ENCODE data around the gene PCNX2. TPM values are rescaled to one million over a fixed set of nuclear protein-coding genes. Genes with fewer than 3 reads are reported as not detected.
A peak's percentile ranks its signal among the peaks of the same experiment; 100 is the strongest.

PCNX2 gene
- total RNA-seq, 2 experiments from 2014 or later: 46.4 to 49.4 TPM

GRCh38 chr1:233333086-233333485 lies 37.6 kb upstream of the PCNX2 start:
- H3K36me3 Mint-ChIP-seq (ENCODE audit: low read depth): no peaks in the 10 kb centered on the region
- no peaks in the 10 kb centered on the region for H3K9me3 ChIP-seq (ENCODE audit: control insufficient read depth in 1 of 2, insufficient read depth in 1 of 2, low read length in 2 of 2)
- CTCF ChIA-PET: no interaction called here
- peaks cover 0 to 9% of the 10 kb centered on the region in 2 experiments for H3K27me3 ChIP-seq (ENCODE audit: control insufficient read depth in 1 of 2, insufficient read depth in 2 of 2, low read length in 2 of 2)
- intact Hi-C loops (cut with DNase I, micrococcal nuclease): no loop called here
- DNase-seq (no peak), ATAC-seq (ENCODE audit: poor library complexity) (no peak)
- H3K27ac Mint-ChIP-seq: no peak overlapping the region
- POLR2A ChIA-PET: no interaction called here
- peaks cover 9% of the 10 kb centered on the region for H3K4me1 ChIP-seq (ENCODE audit: insufficient read depth, low read length)
- no peaks in the 10 kb centered on the region for H3K36me3 ChIP-seq (ENCODE audit: insufficient read depth, low read length)
- no peak overlapping the region for H3K4me3 ChIP-seq (ENCODE audit: low read length)
- H3K4me1 Mint-ChIP-seq (ENCODE audit: low read depth): peaks cover 5% of the 10 kb centered on the region
- H3K9me3 Mint-ChIP-seq: no peaks in the 10 kb centered on the region
- peaks cover 33% of the 10 kb centered on the region for H3K27me3 Mint-ChIP-seq
- no peak overlapping the region for H3K27ac ChIP-seq (ENCODE audit: low read depth in 1 of 2, low read length in 2 of 2)
- TF ChIP-seq CTCF (IDR thresholded peaks at IDR 0.05): no peak
- no peak overlapping the region for H3K4me3 Mint-ChIP-seq

GRCh38 chr1:233331676-233332519 lies 36.4 kb upstream of the PCNX2 start:
- intact Hi-C loops (cut with DNase I, micrococcal nuclease): no loop called here
- no peak for TF ChIP-seq CTCF (IDR thresholded peaks at IDR 0.05)
- Mint-ChIP-seq H3K4me3 (no peak overlapping the region), H3K9me3 (no peaks in the 10 kb centered on the region), H3K4me1 (ENCODE audit: low read depth) (peaks cover 8% of the 10 kb centered on the region), H3K27ac (no peak overlapping the region), H3K27me3 (peaks cover 22% of the 10 kb centered on the region), H3K36me3 (ENCODE audit: low read depth) (no peaks in the 10 kb centered on the region)
- no peaks in the 10 kb centered on the region for H3K36me3 ChIP-seq (ENCODE audit: insufficient read depth, low read length)
- H3K4me3 ChIP-seq (ENCODE audit: low read length): no peak overlapping the region
- no peak for ATAC-seq (ENCODE audit: poor library complexity)
- H3K27me3 ChIP-seq (ENCODE audit: control insufficient read depth in 1 of 2, insufficient read depth in 2 of 2, low read length in 2 of 2): peaks cover 0 to 9% of the 10 kb centered on the region in 2 experiments
- H3K9me3 ChIP-seq (ENCODE audit: control insufficient read depth in 1 of 2, insufficient read depth in 1 of 2, low read length in 2 of 2): no peaks in the 10 kb centered on the region
- peaks cover 11% of the 10 kb centered on the region for H3K4me1 ChIP-seq (ENCODE audit: insufficient read depth, low read length)
- ChIA-PET POLR2A (no interaction called here), CTCF (no interaction called here)
- no peak overlapping the region for H3K27ac ChIP-seq (ENCODE audit: low read depth in 1 of 2, low read length in 2 of 2)
- no peak for DNase-seq

DNA sequence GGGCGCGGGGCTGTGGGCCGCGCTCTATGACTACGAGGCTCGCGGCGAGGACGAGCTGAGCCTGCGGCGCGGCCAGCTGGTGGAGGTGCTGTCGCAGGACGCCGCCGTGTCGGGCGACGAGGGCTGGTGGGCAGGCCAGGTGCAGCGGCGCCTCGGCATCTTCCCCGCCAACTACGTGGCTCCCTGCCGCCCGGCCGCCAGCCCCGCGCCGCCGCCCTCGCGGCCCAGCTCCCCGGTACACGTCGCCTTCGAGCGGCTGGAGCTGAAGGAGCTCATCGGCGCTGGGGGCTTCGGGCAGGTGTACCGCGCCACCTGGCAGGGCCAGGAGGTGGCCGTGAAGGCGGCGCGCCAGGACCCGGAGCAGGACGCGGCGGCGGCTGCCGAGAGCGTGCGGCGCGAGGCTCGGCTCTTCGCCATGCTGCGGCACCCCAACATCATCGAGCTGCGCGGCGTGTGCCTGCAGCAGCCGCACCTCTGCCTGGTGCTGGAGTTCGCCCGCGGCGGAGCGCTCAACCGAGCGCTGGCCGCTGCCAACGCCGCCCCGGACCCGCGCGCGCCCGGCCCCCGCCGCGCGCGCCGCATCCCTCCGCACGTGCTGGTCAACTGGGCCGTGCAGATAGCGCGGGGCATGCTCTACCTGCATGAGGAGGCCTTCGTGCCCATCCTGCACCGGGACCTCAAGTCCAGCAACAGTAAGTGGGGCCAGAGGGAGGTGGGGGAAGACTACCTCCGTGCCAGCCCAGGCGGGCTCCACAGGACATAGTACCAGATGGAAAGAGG lies 32.8 kb upstream of the PCNX2 start:
- CTCF ChIA-PET: no interaction called here
- H3K27me3 Mint-ChIP-seq: peaks cover 9% of the 10 kb centered on the region
- H3K27ac Mint-ChIP-seq: no peak overlapping the region
- Histone ChIP-seq H3K27me3 (ENCODE audit: control insufficient read depth in 1 of 2, insufficient read depth in 2 of 2, low read length in 2 of 2) (no peaks in the 10 kb centered on the region), H3K27ac (ENCODE audit: low read depth in 1 of 2, low read length in 2 of 2) (no peak overlapping the region), H3K9me3 (ENCODE audit: control insufficient read depth in 1 of 2, insufficient read depth in 1 of 2, low read length in 2 of 2) (no peaks in the 10 kb centered on the region), H3K36me3 (ENCODE audit: insufficient read depth, low read length) (no peaks in the 10 kb centered on the region), H3K4me3 (ENCODE audit: low read length) (peak overlapping the region; percentile 46), H3K4me1 (ENCODE audit: insufficient read depth, low read length) (peaks cover 13% of the 10 kb centered on the region)
- H3K4me1 Mint-ChIP-seq (ENCODE audit: low read depth): peaks cover 11% of the 10 kb centered on the region
- POLR2A ChIA-PET: interaction anchor here (1.1 to 1.4 kb wide), 2 partner anchors 33 to 57 kb away, joined by 3 to 8 read pairs; partner anchors contain the start of gene PCNX2
- ATAC-seq (ENCODE audit: poor library complexity) (peak; percentile 9), DNase-seq (peak in 11 of 14 experiments; percentile 3 to 70 (median 22))
- peak overlapping the region; percentile 88 for H3K4me3 Mint-ChIP-seq
- TF ChIP-seq CTCF (IDR thresholded peaks at IDR 0.05): no peak
- intact Hi-C loops (cut with DNase I, micrococcal nuclease): loop anchor here in 1 of 2 experiments (5.0 to 10.0 kb wide), 2 partner anchors 384 to 1996 kb away; no protein-coding TSS in a partner anchor
- no peaks in the 10 kb centered on the region for H3K36me3 Mint-ChIP-seq (ENCODE audit: low read depth)
- no peaks in the 10 kb centered on the region for H3K9me3 Mint-ChIP-seq
